Brain pericyte (primary cell): ENCODE results near the gene ZSCAN18.
"Not testable (repeated sequence)": the region's sequence is repeated elsewhere in the genome, so short reads cannot be mapped to it uniquely, and the experiment has no call there.

ENCODE experiments used
- DNase-seq: peaks from one replicate; pipeline ENCODE4 v3.0.0-alpha.2; 2012; ENCODE audit warnings: low read depth, low spot score

Gene ZSCAN18

GRCh38 chr19:58097781-58098681 lies at the start of gene ZSCAN18:
Gene ZSCAN18 (minus strand): TSS chr19:58098231. CDS start chr19:58090267, 7,964 bp downstream.
- peak; percentile 94 for DNase-seq

- not testable (repeated sequence) for DNase-seq
Measured at GRCh38 chr19:58147475-58147874, 49.4 kb upstream of the ZSCAN18 start.

- DNase-seq: no peak
Measured at GRCh38 chr19:58145849-58146248, 47.8 kb upstream of the ZSCAN18 start.

- no peak for DNase-seq
Measured at GRCh38 chr19:58134244-58134643, 36.2 kb upstream of the ZSCAN18 start.

GRCh38 chr19:58129284-58129683 lies 31.3 kb upstream of the ZSCAN18 start:
- DNase-seq: no peak

- no peak for DNase-seq
Measured at GRCh38 chr19:58128041-58128685, 30.1 kb upstream of the ZSCAN18 start.

GRCh38 chr19:58123354-58123753 lies 25.3 kb upstream of the ZSCAN18 start:
- no peak for DNase-seq

- DNase-seq: no peak
Measured at GRCh38 chr19:58118979-58119733, 21.1 kb upstream of the ZSCAN18 start.

GRCh38 chr19:58117841-58118575 lies 20.0 kb upstream of the ZSCAN18 start:
- no peak for DNase-seq

GRCh38 chr19:58108546-58108817 lies 10.5 kb upstream of the ZSCAN18 start:
- no peak for DNase-seq

- DNase-seq: no peak
Measured at GRCh38 chr19:58107778-58108545, 9.9 kb upstream of the ZSCAN18 start.

GRCh38 chr19:58098682-58098998 lies 609 bp upstream of the ZSCAN18 start:
- DNase-seq: no peak

- no peak for DNase-seq
Measured at GRCh38 chr19:58097349-58097748, 682 bp downstream of the ZSCAN18 start.

GRCh38 chr19:58096884-58097283 lies 1.1 kb downstream of the ZSCAN18 start:
- no peak for DNase-seq

- DNase-seq: no peak
Measured at GRCh38 chr19:58095328-58095727, 2.7 kb downstream of the ZSCAN18 start.

- DNase-seq: no peak
Measured at GRCh38 chr19:58093071-58093470, 5.0 kb downstream of the ZSCAN18 start.

GRCh38 chr19:58091251-58091995 lies 6.6 kb downstream of the ZSCAN18 start:
- no peak for DNase-seq

- no peak for DNase-seq
Measured at GRCh38 chr19:58089846-58090245, 8.2 kb downstream of the ZSCAN18 start.

- DNase-seq: no peak
Measured at GRCh38 chr19:58088521-58089052, 9.4 kb downstream of the ZSCAN18 start.
